ENCODE data around the gene GADL1.

DNA sequence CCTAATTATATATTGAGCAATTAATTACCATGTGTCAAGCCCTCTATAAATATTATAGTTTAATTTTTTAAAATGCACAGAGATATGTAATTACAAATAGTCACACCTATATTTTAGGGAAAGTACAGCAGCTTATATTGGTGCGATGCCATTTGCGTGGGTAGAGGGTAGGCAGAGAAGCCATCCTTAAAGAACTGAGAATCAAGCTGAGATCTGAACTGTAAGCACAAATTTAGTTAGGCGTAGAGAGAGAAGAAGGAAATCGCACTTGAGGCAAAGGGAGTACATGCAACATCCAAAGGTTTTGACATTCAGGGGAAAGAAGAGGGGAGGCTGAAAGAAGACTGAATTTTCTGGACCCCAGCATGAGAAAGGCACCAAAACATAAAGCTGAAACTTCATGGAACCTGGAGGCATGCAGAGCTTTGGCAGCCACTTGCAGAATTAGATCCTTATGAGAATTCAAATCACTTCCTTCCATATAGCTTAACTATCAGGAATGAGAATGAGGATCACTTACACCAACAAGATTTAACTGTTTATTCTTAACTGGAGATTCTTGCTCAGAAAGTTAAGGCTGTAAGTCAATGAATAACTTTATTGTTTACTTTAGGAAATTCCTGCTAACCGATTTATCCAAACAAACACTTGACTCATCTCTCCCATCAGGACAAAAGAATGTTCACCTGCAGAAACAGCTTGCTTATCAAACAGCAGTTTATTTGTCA, 173.7 kb downstream of the GADL1 start:
- TF ChIP-seq, protein P1, sequence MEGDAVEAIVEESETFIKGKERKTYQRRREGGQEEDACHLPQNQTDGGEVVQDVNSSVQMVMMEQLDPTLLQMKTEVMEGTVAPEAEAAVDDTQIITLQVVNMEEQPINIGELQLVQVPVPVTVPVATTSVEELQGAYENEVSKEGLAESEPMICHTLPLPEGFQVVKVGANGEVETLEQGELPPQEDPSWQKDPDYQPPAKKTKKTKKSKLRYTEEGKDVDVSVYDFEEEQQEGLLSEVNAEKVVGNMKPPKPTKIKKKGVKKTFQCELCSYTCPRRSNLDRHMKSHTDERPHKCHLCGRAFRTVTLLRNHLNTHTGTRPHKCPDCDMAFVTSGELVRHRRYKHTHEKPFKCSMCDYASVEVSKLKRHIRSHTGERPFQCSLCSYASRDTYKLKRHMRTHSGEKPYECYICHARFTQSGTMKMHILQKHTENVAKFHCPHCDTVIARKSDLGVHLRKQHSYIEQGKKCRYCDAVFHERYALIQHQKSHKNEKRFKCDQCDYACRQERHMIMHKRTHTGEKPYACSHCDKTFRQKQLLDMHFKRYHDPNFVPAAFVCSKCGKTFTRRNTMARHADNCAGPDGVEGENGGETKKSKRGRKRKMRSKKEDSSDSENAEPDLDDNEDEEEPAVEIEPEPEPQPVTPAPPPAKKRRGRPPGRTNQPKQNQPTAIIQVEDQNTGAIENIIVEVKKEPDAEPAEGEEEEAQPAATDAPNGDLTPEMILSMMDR (optimal IDR thresholded peaks at IDR 0.05 in 1 of 3, IDR thresholded peaks at IDR 0.05 in 1 of 3, conservative IDR thresholded peaks at IDR 0.05 in 1 of 3; ENCODE audit: extremely low read depth in 1 of 3, insufficient read depth in 2 of 3, low read length in 3 of 3), result no peak
- TF ChIP-seq EZH2 (IDR thresholded peaks at IDR 0.05; ENCODE audit: low read length), result no peak
